ENCODE measurements around the gene UBE2E2. TPM values are rescaled to one million over a fixed set of nuclear protein-coding genes. Genes with fewer than 3 reads are reported as not detected.

UBE2E2 gene
- total and polyA plus RNA-seq, 9 donors = 25.5 to 84.9 (median 38.5) TPM

DNA sequence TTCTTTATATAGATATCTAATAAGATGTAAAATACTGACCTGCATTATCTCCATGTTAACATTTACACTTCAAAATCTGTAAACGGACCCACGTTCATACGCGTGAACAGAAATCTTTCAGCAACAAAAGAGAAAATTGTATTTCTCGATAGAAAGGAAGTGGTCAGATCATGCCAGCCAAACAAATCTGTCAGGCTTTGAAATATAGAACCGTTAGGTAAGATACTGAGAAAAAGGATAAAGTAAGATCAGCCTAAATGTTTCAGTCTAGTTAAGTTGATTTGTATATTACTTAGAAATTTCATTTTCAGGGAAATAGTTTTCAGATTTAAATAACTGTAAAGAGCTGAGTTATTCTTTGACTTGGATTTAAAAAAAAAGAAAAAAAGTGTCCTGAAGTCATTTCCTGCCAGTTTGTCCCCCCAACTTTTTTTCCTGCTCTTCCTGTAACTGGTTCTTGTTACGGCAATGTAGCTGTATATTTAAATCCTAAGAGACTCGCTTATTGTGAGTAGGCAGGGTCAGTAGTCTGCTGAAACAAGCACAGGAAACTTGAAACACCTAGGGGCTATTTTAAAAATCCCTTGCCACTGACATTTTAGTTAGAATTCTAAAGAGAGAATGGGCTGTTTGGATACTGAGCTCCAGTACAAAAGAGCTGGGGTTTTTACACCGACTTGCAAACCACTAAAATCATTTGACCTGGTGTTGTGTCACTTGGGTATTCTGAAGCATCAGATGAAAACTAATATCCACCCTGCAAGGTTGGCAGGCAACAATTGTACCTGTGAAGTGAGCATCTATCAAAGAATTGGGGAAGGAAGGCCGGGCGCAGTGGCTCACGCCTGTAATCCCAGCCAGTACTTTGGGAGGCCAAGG lies 237.5 kb downstream of the UBE2E2 start:
- intact Hi-C loops (cut with DNase I) = no loop called here
- 86 to 97% (median 92%) methylated on average over 12 of the region's 12 CpGs for WGBS, 3 donors

DNA sequence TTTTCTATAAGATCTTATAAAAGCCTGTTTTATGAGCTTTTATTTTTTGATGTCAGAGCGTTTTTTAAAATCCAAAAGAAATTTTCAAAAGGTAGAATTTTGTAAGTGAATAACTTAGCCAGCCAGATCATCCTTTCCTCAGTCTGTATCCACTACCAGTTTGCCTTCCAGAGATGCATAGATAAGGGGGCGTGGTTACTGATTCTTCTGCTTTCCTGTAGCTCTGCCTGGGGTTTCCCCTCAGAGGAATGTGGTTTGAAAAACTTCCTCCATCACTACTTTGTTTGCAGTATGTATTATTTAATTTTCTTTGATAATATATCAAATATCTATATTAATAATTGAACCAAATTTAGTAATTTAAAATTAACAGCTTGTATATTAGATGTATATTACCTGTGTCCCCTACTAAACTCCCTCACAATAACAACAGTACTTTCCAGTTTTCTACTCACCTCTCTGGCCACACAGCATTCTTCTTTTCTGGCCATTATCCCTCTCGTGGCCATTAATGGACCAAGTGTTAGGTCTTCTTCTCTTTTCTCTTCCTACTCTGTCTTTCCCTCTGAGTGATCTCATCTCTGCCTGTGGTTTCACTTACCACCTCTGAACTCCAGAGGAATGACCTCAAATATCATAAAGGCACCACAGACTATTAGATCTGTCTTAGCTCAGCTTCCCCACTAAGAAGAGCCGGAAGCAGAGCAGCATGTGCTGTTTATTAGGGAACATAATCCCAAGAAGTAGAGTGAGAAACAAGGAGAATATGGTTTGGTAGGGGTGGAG lies 239.7 kb downstream of the UBE2E2 start:
- H3K4me1 ChIP-seq (ENCODE audit: insufficient read depth) = no peaks in the 10 kb centered on the region
- DNase-seq = no peak
- H3K27ac ChIP-seq = no peak overlapping the region
- H3K27me3 ChIP-seq = no peaks in the 10 kb centered on the region
- TF ChIP-seq, protein P1, sequence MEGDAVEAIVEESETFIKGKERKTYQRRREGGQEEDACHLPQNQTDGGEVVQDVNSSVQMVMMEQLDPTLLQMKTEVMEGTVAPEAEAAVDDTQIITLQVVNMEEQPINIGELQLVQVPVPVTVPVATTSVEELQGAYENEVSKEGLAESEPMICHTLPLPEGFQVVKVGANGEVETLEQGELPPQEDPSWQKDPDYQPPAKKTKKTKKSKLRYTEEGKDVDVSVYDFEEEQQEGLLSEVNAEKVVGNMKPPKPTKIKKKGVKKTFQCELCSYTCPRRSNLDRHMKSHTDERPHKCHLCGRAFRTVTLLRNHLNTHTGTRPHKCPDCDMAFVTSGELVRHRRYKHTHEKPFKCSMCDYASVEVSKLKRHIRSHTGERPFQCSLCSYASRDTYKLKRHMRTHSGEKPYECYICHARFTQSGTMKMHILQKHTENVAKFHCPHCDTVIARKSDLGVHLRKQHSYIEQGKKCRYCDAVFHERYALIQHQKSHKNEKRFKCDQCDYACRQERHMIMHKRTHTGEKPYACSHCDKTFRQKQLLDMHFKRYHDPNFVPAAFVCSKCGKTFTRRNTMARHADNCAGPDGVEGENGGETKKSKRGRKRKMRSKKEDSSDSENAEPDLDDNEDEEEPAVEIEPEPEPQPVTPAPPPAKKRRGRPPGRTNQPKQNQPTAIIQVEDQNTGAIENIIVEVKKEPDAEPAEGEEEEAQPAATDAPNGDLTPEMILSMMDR (IDR thresholded peaks at IDR 0.05) = no peak
- TF ChIP-seq POLR2A (IDR thresholded peaks at IDR 0.05) (no peak), EP300 (IDR thresholded peaks at IDR 0.05) (no peak)
- H3K36me3 ChIP-seq = no peaks in the 10 kb centered on the region
- H3K9me3 ChIP-seq = no peaks in the 10 kb centered on the region
- WGBS, 3 donors = 77 to 82% (median 80%) methylated on average over 4 of the region's 4 CpGs
- intact Hi-C loops (cut with DNase I) = no loop called here
- H3K4me3 ChIP-seq = no peak overlapping the region

More for the DNA sequence above, 237.5 kb downstream of the UBE2E2 start:
- H3K9me3 ChIP-seq = no peaks in the 10 kb centered on the region
- no peaks in the 10 kb centered on the region for H3K27me3 ChIP-seq
- DNase-seq = no peak
- no peaks in the 10 kb centered on the region for H3K4me1 ChIP-seq (ENCODE audit: insufficient read depth)
- H3K4me3 ChIP-seq = no peak overlapping the region
- no peak overlapping the region for H3K27ac ChIP-seq
- no peaks in the 10 kb centered on the region for H3K36me3 ChIP-seq
- TF ChIP-seq POLR2A (IDR thresholded peaks at IDR 0.05) (no peak), EP300 (IDR thresholded peaks at IDR 0.05) (no peak)
- TF ChIP-seq, protein P1 (IDR thresholded peaks at IDR 0.05) = no peak

DNA sequence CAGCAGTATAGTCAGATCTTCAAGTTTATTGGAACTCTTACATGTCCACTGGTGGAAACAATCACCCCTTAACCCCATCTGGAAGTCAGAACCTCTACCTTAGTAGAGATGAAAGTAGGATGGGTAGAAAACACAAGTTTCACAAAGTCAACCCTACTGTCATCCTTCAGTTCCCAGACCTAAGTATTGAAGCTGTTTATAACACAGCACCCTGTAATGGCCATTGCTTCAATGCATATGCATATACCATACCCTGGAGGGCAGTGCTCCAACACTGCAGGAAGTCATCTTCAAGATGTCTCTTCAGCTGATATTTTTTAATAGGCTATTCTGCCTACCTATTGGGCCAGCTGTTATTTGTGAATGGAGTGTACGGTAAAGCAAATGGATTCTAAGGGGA lies 241.3 kb downstream of the UBE2E2 start:
- H3K4me1 ChIP-seq (ENCODE audit: insufficient read depth) = peaks cover 2% of the 10 kb centered on the region
- 88 to 100% (median 94%) methylated on average over 1 of the region's 1 CpG for WGBS, 3 donors
- intact Hi-C loops (cut with DNase I) = no loop called here
- H3K9me3 ChIP-seq = no peaks in the 10 kb centered on the region
- TF ChIP-seq POLR2A (IDR thresholded peaks at IDR 0.05) = no peak
- TF ChIP-seq, protein P1 (IDR thresholded peaks at IDR 0.05) = no peak
- no peak for TF ChIP-seq EP300 (IDR thresholded peaks at IDR 0.05)
- no peaks in the 10 kb centered on the region for H3K27me3 ChIP-seq
- no peak overlapping the region for H3K27ac ChIP-seq
- no peak overlapping the region for H3K4me3 ChIP-seq
- H3K36me3 ChIP-seq = no peaks in the 10 kb centered on the region
- no peak for DNase-seq

DNA sequence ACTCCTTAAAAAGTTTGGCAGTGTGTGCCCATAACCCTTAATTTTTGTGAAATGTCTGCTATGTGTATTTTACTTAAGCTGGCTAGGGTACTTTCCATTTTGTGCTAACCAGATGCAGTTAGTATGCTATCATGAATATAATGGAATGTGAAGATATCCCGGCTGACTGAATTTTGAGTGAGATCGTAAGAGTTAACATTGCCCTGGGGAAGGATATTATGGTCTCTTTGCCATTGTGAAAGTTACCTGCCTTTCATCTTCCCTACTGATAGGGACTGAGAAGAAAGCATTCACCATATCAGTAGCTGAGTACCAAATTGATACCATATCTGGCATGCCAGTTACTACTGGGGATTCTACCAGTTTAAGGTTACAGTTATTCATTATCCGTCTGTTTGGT lies 243.2 kb downstream of the UBE2E2 start:
- Histone ChIP-seq H3K36me3 (no peaks in the 10 kb centered on the region), H3K4me1 (ENCODE audit: insufficient read depth) (peaks cover 2% of the 10 kb centered on the region), H3K4me3 (no peak overlapping the region), H3K27me3 (no peaks in the 10 kb centered on the region), H3K27ac (no peak overlapping the region), H3K9me3 (no peaks in the 10 kb centered on the region)
- TF ChIP-seq, protein P1 (IDR thresholded peaks at IDR 0.05) = no peak
- no peak for TF ChIP-seq POLR2A (IDR thresholded peaks at IDR 0.05)
- TF ChIP-seq EP300 (IDR thresholded peaks at IDR 0.05) = no peak
- DNase-seq = no peak
- WGBS, 3 donors = 90 to 94% (median 91%) methylated on average over 3 of the region's 3 CpGs
- intact Hi-C loops (cut with DNase I) = no loop called here

Measured in ovary (tissue), 9 donors.